Caco-2 (cell line): ENCODE results near the gene DRGX. TPM values are rescaled to one million over a fixed set of nuclear protein-coding genes. Genes with fewer than 3 reads are reported as not detected.

ENCODE experiments used
- BruUV-seq: library from RNA; stranded (reverse); fragments of 400-500 nt; replicated peaks from 2 replicates; lab custom pipeline; 2021; lab: Mats Ljungman, UMichigan
- CTCF ChIA-PET: fragments of 300-600 bp; sonication (Branson Sonifier 250); formaldehyde crosslinking; loops from one replicate; lab custom pipeline; 2022; ENCODE audit warnings: antibody characterized with exemption; lab: Charles Lee
- POLR2A ChIA-PET: fragments of 300-600 bp; sonication (Branson Sonifier 250); formaldehyde crosslinking; loops from one replicate; lab custom pipeline; 2022; ENCODE audit warnings: antibody characterized with exemption; lab: Charles Lee
- DNase-seq, 2 experiments: peaks; one replicate each; pipeline versions ENCODE4 v3.0.0 to v3.0.0-alpha.2; 2020 to 2022
- H3K27me3 ChIP-seq: replicated peaks from 2 replicates; pipeline ENCODE4 v1.6.0; 2011; ENCODE audit warnings: low read length; ENCODE audit not compliant: control insufficient read depth, insufficient read depth
- H3K36me3 ChIP-seq: 2 replicates; pipeline ENCODE4 v1.5.1; 2011; ENCODE audit warnings: low read length; ENCODE audit not compliant: control insufficient read depth, insufficient read depth
- H3K4me1 ChIP-seq: fragments of 250-450 bp; sonication (Bioruptor Pico); 2 replicates; pipeline ENCODE4 v1.5.1; 2020; ENCODE audit warnings: mild to moderate bottlenecking
- H3K4me3 ChIP-seq: 2 replicates; pipeline ENCODE4 v1.5.1; 2011; ENCODE audit warnings: low read depth, mild to moderate bottlenecking, control low read depth, low read length
- H3K9me3 ChIP-seq: fragments of 250-450 bp; sonication (Bioruptor Pico); 2 replicates; pipeline ENCODE4 v1.5.1; 2020; ENCODE audit warnings: mild to moderate bottlenecking, moderate library complexity
- H3K27ac Mint-ChIP-seq: one replicate; pipeline ENCODE4 v1.8.0; 2022; ENCODE audit warnings: mixed read lengths; ENCODE audit not compliant: unreplicated experiment
- H3K27me3 Mint-ChIP-seq: one replicate; pipeline ENCODE4 v1.8.0; 2022; ENCODE audit warnings: mixed read lengths; ENCODE audit not compliant: insufficient read depth, unreplicated experiment
- H3K36me3 Mint-ChIP-seq: one replicate; pipeline ENCODE4 v1.8.0; 2022; ENCODE audit warnings: mild to moderate bottlenecking, mixed read lengths; ENCODE audit not compliant: insufficient read depth, unreplicated experiment
- H3K4me1 Mint-ChIP-seq: one replicate; pipeline ENCODE4 v1.8.0; 2022; ENCODE audit warnings: low read depth, mixed read lengths; ENCODE audit not compliant: unreplicated experiment
- H3K4me3 Mint-ChIP-seq: one replicate; pipeline ENCODE4 v1.8.0; 2022; ENCODE audit warnings: mild to moderate bottlenecking, moderate library complexity, mixed read lengths; ENCODE audit not compliant: unreplicated experiment
- H3K9me3 Mint-ChIP-seq: one replicate; pipeline ENCODE4 v1.8.0; 2022; ENCODE audit warnings: mixed read lengths; ENCODE audit not compliant: unreplicated experiment
- CTCF ChIP-seq, 2 experiments: fragments of 200-600 bp in 1 of 2; IDR thresholded peaks; 1 replicate in 1 of 2; 2 replicates in 1 of 2; pipeline versions ENCODE4 v1.5.1 to v1.8.0; 2011 to 2022; ENCODE audit warnings: antibody characterized with exemption in 1 of 2, control low read depth in 1 of 2, inconsistent platforms in 1 of 2, low read depth in 1 of 2, low read length in 1 of 2, mild to moderate bottlenecking in 1 of 2, moderate library complexity in 1 of 2; ENCODE audit not compliant: insufficient read depth in 1 of 2, severe bottlenecking in 1 of 2, unreplicated experiment in 1 of 2
- intact Hi-C: fragments of 100-400 bp; cut with micrococcal nuclease; formaldehyde crosslinking; loops from one replicate; pipeline ENCODE4 v1.10.0; 2022; ENCODE audit not compliant: unreplicated experiment
- total RNA-seq: library from RNA; stranded (reverse); gene quantifications from 2 replicates; pipeline ENCODE4 v1.2.3, GENCODE V29; 2022

DRGX gene
- total RNA-seq, 1 experiment from 2014 or later = not detected

GRCh38 chr10:49325916-49326783 lies 69.7 kb downstream of the DRGX start:
- peaks cover 3% of the 10 kb centered on the region for H3K27me3 ChIP-seq
- no peak overlapping the region for H3K27ac Mint-ChIP-seq
- POLR2A ChIA-PET = no interaction called here
- CTCF ChIA-PET = interaction anchor here (0.9 kb wide), 1 partner anchor 81 kb away, joined by 3 read pairs; no protein-coding TSS in a partner anchor
- H3K9me3 Mint-ChIP-seq = no peaks in the 10 kb centered on the region
- no peaks in the 10 kb centered on the region for H3K4me1 ChIP-seq
- DNase-seq = no peak
- intact Hi-C loops = no loop called here
- no peaks in the 10 kb centered on the region for H3K36me3 ChIP-seq
- no TSS peak for BruUV-seq
- H3K4me3 Mint-ChIP-seq = no peak overlapping the region
- H3K27me3 Mint-ChIP-seq = peaks cover 39% of the 10 kb centered on the region
- H3K36me3 Mint-ChIP-seq = no peaks in the 10 kb centered on the region
- H3K4me3 ChIP-seq = no peak overlapping the region
- no peak for TF ChIP-seq CTCF (IDR thresholded peaks at IDR 0.05; ENCODE audit: insufficient read depth in 1 of 2, low read depth in 1 of 2, low read length in 1 of 2, severe bottlenecking in 1 of 2, unreplicated experiment in 1 of 2)
- no peaks in the 10 kb centered on the region for H3K4me1 Mint-ChIP-seq
- H3K9me3 ChIP-seq = no peaks in the 10 kb centered on the region

GRCh38 chr10:49325131-49325915 lies 70.6 kb downstream of the DRGX start:
- CTCF ChIA-PET = interaction anchor here (0.8 to 0.9 kb wide), 2 partner anchors 82 to 187 kb away, joined by 3 to 4 read pairs; no protein-coding TSS in a partner anchor
- DNase-seq = no peak
- intact Hi-C loops = no loop called here
- Histone ChIP-seq H3K27me3 (peaks cover 3% of the 10 kb centered on the region), H3K4me1 (no peaks in the 10 kb centered on the region), H3K9me3 (no peaks in the 10 kb centered on the region), H3K4me3 (no peak overlapping the region), H3K36me3 (no peaks in the 10 kb centered on the region)
- Mint-ChIP-seq H3K4me1 (no peaks in the 10 kb centered on the region), H3K36me3 (no peaks in the 10 kb centered on the region), H3K4me3 (no peak overlapping the region), H3K9me3 (no peaks in the 10 kb centered on the region), H3K27me3 (peaks cover 45% of the 10 kb centered on the region), H3K27ac (no peak overlapping the region)
- no TSS peak for BruUV-seq
- no peak for TF ChIP-seq CTCF (IDR thresholded peaks at IDR 0.05; ENCODE audit: insufficient read depth in 1 of 2, low read depth in 1 of 2, low read length in 1 of 2, severe bottlenecking in 1 of 2, unreplicated experiment in 1 of 2)
- POLR2A ChIA-PET = no interaction called here

GRCh38 chr10:49324711-49325110 lies 71.2 kb downstream of the DRGX start:
- H3K27ac Mint-ChIP-seq = no peak overlapping the region
- DNase-seq = peak in 1 of 2 experiments; percentile 24
- H3K4me3 Mint-ChIP-seq = no peak overlapping the region
- TF ChIP-seq CTCF (IDR thresholded peaks at IDR 0.05; ENCODE audit: insufficient read depth in 1 of 2, low read depth in 1 of 2, low read length in 1 of 2, severe bottlenecking in 1 of 2, unreplicated experiment in 1 of 2) = peak in 1 of 2 experiments; percentile 26
- no peaks in the 10 kb centered on the region for H3K36me3 ChIP-seq
- BruUV-seq = no TSS peak
- peaks cover 46% of the 10 kb centered on the region for H3K27me3 Mint-ChIP-seq
- intact Hi-C loops = no loop called here
- CTCF ChIA-PET = interaction anchor here (0.8 kb wide), 1 partner anchor 187 kb away, joined by 4 read pairs; no protein-coding TSS in a partner anchor
- no peaks in the 10 kb centered on the region for H3K36me3 Mint-ChIP-seq
- POLR2A ChIA-PET = no interaction called here
- H3K4me1 Mint-ChIP-seq = no peaks in the 10 kb centered on the region
- no peaks in the 10 kb centered on the region for H3K9me3 ChIP-seq
- no peaks in the 10 kb centered on the region for H3K4me1 ChIP-seq
- H3K4me3 ChIP-seq = no peak overlapping the region
- peaks cover 3% of the 10 kb centered on the region for H3K27me3 ChIP-seq
- no peaks in the 10 kb centered on the region for H3K9me3 Mint-ChIP-seq
